ENCODE results near the gene GBX2.
A peak's percentile ranks its signal among the peaks of the same experiment; 100 is the strongest.
"Not testable (repeated sequence)": the region's sequence is repeated elsewhere in the genome, so short reads cannot be mapped to it uniquely, and the experiment has no call there.

Gene GBX2

DNA sequence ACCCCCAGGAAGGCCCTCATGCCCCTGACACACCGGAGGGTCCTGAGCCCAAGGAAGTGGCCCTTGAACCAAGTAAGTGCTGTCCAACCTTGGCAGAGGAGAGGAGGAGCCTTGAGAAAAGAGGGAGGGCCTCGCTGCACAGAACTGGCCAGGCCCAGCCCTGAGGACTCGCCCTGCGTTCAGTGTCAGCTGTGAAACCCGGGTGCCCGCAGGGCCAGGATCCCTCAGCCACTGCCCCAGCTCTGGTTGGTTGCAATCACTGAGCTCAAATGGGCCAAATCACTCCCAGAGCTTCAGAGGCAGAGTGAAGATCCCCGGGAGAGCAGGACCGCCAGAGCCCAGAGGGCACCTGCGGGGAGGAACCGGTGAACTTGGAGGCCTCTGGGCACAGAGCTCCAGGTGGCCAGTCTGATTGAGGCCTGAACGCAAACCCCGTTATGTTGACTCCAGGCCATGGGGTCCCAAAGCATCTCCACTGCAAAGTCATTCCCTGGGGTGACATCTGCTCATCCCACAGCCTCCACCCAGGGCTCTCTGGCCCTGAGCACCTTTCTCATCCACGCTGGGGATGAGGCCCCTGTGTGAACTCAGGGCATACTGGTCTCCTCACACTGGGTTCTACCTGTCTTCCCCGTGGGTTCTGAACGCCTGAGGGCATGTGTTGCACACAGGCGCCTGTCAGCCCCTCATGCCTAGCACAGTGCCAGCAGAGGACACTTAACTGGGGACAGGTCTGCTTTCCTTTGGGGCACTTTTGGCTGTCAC lies 11.9 kb downstream of the GBX2 start:
- no peak for DNase-seq (ENCODE audit: low spot score)

DNA sequence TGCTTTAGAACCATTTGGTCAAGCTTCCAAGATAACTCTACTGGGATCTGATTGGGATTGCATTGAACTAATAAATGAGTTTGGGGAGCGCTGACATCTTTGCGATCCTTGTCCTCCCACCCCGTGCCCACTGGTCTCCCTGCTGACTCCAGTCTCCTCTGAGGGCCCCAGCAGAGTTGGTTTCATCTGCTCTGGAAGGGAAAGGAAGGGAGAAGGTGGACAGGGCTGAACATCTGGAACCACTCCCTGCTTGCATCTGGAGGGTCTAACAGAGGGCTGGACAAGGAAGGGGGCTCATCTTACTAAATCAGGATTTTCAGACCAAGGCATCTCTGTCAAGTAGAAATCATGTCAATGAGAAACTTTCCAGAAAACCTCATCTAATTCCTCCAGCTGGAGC lies 12.8 kb downstream of the GBX2 start:
- no peak for DNase-seq (ENCODE audit: low spot score)

DNA sequence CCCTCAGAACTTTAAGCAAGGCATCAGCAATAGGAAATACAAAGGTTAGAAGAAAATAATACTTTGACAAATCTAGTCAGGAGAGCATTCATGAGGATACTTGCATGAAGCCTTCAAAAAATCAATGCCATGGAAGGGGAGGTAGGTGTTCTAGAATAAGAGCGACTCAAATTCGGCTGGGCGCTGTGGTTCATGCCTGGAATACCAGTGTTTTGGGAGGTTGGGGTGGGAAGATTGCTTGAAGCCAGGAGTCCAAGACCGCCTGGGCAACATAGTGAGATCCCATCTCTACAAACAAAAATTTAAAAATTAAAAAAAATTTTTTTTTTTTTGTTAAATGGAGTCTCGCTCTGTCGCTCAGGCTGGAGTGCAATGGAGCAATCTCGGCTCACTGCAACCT lies 21.8 kb downstream of the GBX2 start:
- no peak for DNase-seq (ENCODE audit: low spot score)

DNA sequence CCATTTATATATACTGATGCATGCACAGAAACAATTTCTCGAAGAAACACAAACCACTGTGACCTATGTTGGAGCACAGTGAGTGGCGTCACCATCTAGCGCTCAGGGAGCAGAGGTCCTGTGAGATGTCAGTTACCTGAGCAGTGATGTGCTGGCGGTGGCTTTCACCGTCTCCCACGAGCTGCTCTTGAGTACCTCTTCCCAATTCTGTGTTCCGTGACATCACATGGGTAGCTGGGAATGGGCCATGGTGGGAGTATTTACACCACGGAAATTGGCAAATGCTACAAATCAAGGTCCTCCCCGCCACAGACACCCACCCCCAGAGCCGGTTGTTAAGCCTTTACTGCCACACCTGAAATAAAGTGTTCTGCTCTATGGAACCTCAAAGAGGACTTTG lies 24.4 kb downstream of the GBX2 start:
- no peak for DNase-seq (ENCODE audit: low spot score)

DNA sequence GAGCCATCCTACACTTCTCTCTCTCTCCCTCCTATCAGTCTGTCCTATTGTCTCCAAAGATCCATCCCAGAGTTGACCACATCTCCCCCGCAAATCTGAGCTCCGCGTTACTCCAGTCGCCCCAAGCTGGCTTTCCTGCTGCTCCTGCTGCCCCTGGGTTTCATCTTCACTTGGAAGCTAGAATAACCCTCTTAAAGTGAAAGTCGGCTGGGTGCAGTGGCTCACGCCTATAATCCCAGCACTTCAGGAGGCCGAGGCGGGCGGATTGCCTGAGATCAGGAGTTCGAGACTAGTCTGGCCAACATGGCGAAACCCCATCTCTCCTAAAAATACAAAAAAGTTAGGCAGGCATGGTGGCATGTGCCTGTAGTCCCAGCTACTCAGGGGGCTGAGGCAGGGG lies 26.6 kb downstream of the GBX2 start:
- DNase-seq (ENCODE audit: low spot score) = not testable (repeated sequence)

DNA sequence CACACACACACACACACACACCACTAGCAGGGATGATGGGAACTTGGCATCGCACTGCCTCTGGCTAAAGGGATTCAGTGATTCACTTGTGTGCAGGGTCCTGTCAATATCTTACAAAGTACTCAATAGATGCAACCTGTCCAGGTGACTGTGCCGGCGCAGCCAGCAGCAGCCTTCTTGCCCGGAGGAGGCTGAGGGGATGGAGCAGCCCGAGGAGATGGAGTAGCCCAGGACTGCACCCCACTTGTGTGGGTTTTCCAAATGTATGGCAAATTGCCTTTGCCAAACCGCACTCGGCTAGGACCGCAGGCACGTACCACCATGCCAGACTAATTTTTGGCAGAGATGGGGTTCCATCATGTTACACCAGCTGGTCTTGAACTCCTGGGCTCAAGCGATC lies 31.1 kb downstream of the GBX2 start:
- no peak for DNase-seq (ENCODE audit: low spot score)

DNA sequence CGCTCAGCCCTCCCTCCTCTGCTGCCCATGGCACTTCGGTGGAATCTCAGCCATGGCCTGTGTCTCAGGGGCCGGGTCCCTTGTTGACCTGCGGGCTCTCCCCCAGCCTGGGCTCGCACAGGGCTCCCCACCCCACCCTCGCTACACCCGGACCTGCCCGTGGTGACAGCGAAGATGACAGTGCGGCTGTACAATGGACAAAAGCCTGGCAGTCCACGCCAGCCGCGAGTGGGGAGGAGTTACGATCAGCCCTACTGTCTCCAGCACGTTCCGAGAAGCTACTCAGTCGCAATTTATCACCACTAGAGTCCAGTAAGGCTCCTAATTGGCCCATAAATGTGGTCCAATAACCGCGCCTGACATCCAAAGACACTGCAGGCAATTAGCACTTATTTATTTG lies 31.6 kb downstream of the GBX2 start:
- DNase-seq (ENCODE audit: low spot score) = no peak

DNA sequence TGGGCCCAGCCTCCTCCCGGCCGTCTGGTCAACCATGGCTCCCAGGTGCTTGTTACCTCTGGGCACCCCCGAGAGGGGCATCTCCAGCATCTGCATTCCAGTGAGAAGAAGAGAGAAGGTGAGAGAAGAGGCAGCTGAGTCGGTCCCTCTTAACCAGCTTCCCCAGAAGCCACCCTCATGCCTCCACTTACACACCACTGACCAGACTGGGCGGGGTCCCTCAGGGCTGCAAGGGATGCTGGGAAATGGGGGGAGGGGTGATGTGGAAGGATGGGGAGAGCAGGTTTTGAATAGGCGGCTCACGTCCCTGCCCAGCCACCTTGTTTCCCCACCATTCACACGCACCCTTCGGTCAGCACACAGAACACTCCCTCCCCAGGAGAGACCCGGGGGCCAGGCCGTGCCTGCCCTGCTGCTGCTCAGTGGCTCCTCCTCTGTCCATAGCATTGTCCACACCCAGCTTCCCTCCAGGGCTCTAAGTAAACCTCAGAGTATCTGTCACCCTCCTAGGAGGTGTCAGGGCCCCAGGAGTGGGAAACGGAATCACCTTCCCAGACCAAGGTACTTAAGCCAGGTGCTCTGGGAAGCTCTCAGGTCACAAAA lies 34.7 kb downstream of the GBX2 start:
- no peak for DNase-seq (ENCODE audit: low spot score)

DNA sequence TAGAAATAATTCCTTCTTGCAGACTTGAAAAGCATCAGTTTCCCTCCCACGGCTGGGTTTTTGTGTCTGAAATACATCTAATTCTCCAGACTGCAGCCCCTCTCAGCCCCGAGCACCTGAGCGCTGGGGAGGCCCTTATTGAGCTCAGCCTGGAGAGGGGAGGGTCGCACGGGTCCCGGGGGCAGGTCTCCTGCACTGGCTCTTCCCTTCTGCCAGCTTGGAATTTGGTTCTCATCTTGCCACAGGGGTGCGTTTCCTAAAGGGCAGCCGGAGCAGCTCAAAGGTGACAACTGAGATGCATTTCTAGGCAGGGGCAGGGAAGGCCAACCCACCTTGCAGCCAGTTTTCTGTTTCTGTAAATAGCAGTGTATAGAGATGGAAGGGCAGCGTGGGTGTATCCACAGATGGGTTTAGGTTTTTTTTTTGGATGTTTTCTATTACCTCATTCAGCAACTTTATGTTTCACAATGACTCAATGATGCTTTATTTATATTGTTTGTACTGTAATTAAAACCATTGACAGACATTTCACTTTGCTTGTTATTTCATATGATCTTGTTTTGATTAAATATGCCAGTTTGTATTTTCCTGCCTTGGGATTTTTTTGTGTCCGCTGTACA lies 37.0 kb downstream of the GBX2 start:
- no peak for DNase-seq (ENCODE audit: low spot score)

DNA sequence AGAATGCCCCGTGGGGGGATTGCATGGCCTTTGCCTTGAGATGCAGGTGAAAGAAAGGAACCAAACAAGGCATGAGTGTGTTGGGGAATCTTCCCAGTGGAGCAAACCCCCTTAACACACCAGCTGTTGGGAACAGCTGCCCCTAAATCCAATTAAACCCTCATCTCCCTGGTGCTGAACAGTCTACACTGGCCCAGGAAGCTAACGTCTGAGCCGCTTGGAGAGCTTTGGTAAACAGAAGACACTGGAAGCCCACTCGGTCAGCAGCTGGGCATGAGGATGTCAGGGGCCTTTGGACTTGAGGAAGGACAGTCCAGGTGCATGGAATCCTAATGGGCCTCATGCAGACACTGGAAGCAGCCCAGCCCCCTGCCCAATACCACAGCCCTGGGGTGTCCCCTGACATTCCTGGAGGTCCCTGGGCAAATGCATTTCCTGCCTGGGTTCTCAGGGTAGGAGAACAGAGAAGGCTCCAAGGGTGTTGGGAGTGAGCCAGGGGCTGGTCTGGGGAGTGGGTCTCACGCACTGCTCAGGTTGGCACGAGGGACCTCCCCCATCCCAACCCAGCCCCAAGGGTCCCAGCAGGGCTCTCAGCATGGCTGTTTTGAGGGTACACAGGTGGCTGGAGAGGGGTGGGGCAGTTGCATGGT lies 37.7 kb downstream of the GBX2 start:
- DNase-seq (ENCODE audit: low spot score) = no peak

DNA sequence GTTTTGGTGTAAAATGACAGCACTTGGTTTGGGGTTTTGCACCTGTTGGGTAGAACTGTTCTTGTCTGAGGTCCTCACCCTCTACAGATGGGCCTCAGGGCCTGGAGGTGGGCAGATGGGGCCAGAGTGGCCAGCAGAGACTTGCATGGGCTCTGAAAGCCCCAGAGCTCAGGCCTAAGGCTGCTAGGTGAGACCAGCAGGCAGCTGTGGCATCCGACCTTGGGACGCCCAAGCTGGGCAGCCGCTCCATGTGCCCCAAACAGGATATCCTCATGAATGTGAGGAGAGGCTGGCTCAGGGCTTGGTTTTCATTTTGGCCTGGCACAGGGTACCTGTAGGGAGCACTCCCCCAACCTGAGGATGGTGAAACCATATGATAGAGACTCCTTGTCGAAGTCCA lies 38.3 kb downstream of the GBX2 start:
- DNase-seq (ENCODE audit: low spot score) = no peak

DNA sequence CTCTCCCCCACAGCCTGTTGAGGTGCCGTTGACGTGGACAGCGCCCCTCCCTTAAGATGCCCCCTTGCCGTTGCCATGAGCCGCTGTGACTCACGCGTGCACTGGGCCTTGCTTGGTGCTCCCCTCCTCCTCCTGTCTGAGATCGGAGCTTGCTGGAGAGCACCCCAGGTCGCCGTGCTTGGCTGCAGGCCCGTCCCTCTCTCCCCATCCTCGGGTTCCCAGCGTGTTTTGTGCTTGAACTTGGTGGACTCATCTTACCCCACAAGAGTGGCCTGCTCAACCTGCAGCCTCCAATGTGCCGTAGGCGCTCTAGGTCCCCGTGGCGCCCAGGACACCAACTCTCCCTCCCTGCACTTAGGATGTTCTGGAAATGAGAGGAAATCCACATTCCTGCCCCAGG lies 39.9 kb downstream of the GBX2 start:
- no peak for DNase-seq (ENCODE audit: low spot score)

DNA sequence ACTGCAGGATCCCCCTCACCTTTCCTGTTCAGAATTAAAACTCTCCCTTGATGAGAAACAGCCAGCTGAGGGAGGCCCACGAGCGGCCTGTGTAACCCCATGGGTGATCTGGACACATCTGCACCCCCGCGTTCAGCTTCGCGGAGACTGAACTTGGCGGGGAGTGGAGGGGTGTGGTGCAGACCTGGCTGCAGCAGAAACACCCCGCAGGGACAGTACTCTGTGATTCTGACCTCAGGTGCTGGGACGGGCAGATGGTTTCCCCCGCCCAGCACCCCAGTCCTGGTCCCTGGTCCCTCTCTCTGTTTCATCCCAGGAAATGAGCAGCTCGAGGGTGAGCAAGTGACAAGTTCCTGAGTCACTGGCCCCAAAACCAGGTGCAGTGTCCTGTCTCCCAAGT lies 41.2 kb downstream of the GBX2 start:
- DNase-seq (ENCODE audit: low spot score) = no peak

DNA sequence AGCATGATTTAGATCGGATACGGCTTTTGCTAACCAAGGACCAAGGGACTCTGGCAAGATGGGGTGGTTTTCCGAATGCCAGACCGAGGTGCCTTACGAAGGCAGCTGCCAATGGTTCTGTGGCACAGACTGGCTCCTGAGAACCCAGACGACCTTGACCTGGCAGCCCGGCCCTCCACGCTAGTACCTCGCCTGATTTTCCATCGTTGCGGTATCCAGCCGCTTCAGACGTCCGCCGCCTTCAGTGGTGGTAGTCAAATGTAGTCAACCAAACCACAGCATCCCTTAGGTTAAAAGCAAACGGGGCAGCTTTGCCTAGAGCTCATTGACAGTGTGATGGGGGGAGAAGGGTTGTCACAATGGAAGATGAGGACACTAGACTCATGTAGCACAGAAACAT lies 42.6 kb downstream of the GBX2 start:
- no peak for DNase-seq (ENCODE audit: low spot score)

DNA sequence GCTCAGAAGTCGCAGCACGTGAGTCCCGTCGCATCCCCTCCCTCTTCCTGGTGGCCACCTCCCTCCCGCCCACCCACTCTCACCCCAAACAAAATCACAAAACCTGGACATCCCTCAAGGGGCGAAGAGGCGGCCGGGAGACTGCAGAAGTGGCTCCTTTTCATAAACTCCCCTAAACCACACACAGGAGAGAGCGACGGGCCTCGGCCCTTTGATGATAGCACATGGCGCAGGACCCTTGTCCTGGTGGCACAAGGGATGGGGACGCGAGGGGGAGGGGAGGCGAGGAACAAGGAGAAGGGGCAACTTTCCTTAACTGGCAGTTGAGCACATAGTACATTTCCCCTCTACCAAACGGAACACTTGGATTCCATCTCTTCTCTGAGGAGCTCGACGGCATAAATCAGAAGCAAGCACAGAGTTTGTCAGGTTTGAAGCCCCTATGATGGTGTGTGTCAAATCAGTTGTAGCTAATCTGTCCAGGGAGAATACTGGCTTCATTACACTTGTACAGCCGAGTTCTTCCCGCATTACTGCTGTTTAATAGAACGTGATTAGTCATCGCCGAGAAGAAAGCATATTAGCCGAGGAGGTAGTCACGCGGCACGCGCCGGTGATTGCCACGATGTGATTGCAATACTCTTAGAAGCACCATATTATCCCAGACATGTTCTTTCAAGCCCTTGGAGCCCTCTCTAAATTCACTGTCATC lies 43.8 kb downstream of the GBX2 start:
- no peak for DNase-seq (ENCODE audit: low spot score)

DNA sequence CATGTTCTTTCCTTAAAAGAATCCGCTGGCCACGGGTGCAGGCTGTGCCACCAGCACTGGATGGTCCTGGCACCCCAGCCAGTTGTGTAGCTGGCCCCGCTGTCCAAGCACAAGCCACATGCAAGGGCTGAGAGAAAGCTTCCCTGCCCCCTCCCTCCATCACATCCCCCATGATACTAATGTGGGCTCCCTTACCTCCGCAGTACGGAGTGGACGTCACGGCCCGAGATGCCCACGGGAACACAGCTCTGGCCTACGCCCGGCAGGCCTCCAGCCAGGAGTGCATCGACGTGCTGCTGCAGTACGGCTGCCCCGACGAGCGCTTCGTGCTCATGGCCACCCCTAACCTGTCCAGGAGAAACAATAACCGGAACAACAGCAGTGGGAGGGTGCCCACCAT lies 44.5 kb downstream of the GBX2 start:
- no peak for DNase-seq (ENCODE audit: low spot score)

DNA sequence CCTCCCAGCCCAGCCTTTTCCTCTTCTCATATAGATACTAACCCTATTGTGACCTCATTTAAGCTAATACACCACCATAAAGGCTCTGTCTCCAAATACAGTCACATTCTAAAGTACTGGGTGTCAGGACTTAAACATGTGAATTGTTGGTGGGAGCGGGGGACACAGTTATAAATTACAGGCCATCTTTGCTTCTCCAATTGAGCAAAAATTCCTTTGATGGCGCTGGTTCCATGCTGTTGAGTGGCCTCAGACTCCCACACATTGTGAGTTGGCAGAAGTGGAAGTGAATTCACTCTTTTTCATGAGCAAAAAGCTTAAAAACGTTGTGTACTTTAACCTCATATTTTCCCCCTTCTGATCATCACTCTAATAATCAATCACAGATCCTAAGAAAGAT lies 46.0 kb downstream of the GBX2 start:
- DNase-seq (ENCODE audit: low spot score) = no peak

DNA sequence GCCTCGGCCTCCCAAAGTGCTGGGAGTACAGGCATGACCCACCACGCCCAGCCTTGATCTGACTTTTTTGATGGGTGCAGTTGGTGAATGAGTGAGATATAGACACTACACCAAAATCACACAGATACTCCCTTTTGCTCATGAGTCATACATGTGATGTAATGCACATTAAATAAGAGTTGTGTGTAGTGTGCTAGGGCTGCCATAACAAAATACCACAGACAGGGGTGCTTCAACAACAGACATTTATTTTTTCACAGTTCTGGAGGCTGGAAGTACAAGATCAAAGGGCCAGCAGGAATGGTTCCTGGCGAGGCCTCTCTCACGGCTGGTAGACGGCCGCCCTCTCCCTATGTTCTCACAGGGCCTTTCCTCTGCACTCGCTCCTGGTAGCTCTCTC lies 46.6 kb downstream of the GBX2 start:
- DNase-seq (ENCODE audit: low spot score) = peak; percentile 4

DNA sequence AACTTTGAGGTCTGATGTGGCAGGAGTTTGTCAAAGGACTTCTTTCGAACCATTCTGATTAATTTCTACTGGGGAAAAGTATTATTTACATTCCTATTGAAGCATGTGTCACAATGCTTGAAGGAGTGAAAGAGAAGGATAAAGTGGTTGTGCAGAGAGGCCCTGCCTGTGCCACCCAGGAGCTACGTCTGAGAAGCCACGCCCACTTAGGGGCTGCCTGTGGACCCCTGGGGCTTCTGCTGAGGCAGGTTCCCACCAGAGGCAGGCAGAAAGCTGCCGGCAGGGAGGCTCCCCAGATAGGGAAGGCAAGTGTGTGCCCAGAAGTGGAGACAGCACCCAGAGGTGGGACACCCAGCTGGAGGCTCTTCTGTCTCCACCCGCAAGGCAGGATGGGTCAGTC lies 47.4 kb downstream of the GBX2 start:
- DNase-seq (ENCODE audit: low spot score) = no peak

DNA sequence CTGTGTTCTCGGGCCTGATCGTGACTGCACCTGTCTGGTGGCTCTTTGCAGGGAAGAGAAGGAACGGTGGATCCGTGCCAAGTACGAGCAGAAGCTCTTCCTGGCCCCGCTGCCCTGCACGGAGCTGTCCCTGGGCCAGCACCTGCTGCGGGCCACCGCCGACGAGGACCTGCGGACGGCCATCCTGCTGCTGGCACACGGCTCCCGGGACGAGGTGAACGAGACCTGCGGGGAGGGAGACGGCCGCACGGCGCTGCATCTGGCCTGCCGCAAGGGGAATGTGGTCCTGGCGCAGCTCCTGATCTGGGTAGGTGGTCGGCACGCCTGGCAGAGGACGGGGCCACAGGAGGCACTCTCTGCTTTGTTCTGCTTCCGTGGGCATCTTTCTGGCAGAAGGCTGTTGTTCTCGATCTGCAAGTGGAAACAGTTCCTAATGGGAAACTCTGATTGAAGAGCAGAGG lies 48.0 kb downstream of the GBX2 start:
- no peak for DNase-seq (ENCODE audit: low spot score)

DNA sequence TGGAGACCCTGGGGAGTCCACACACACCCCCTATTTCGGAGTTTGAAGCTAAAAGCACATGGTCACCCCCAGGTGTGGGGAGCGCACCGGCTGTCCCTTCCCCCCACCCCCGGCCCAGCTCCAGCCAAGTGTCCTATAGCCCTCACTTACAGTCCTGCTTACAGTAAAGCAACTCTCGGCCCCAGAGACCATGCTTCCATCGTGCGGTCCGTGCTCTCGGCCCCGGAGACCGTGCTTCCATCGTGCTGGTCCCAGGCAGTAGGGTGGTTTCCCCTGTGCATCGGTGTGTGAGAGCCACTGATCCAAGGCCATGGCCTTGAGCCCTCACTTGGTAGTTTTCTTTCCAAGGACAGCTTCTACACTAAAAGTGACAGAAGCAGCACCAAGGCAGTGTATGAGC lies 48.7 kb downstream of the GBX2 start:
- no peak for DNase-seq (ENCODE audit: low spot score)

DNA sequence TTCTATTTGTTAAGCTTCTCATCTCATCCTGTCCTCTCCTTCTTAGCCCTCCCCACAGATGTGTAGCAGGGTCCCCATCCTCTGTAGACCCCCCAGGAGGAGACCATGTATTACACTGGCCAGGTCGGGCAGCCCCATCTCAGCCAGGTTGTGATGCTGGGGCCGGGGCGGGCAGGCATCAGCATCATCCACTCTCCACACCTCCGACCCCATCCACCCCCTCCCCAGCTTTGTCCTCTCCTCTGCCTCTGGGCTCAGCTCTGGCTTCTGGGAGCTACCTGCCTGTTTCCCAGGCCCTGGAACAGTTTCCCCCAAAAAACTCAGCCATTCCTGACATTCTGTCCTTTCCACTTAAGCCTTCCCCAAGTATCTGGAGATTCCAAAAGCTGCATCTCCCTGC lies 49.2 kb downstream of the GBX2 start:
- DNase-seq (ENCODE audit: low spot score) = no peak
